C4-2B (cell line): ENCODE measurements around the gene RBM18.

ENCODE experiments used
- H3K27ac ChIP-seq: fragments of 450-650 bp; 2 replicates; pipeline ENCODE4 v1.5.1; 2017
- CTCF ChIP-seq: fragments of 450-650 bp; conservative IDR thresholded peaks from 2 replicates; pipeline ENCODE4 v1.5.1; 2017; ENCODE audit warnings: mild to moderate bottlenecking
- ZFX ChIP-seq: fragments of 450-650 bp; IDR thresholded peaks from 2 replicates; pipeline ENCODE4 v1.6.1; 2017

Gene RBM18

DNA sequence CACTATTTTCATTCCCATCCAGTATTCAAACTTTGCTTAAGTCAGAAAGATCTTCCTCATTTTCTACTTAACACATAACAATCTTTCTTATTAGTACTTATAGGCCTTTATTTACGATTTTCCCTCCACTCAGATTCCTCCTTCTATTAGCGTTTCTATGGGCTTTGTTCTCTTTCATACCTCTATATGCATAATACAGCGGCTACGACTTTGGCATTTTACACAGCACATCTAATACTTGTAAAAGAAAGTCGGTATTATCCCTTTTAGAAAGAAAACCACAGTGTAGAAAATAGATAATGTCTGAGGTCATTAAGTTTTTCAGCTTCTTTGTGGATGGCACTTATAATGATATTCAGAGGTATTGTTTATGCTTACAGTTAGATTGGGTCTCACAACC lies 8.4 kb downstream of the RBM18 start:
- H3K27ac ChIP-seq, result no peak overlapping the region

GRCh38 chr9:122254761-122255160 lies 9.9 kb downstream of the RBM18 start:
- no peak overlapping the region for H3K27ac ChIP-seq
- TF ChIP-seq ZFX, result no peak
- no peak for TF ChIP-seq CTCF

More for the DNA sequence above, 8.4 kb downstream of the RBM18 start:
- TF ChIP-seq CTCF, result no peak
- no peak for TF ChIP-seq ZFX

DNA sequence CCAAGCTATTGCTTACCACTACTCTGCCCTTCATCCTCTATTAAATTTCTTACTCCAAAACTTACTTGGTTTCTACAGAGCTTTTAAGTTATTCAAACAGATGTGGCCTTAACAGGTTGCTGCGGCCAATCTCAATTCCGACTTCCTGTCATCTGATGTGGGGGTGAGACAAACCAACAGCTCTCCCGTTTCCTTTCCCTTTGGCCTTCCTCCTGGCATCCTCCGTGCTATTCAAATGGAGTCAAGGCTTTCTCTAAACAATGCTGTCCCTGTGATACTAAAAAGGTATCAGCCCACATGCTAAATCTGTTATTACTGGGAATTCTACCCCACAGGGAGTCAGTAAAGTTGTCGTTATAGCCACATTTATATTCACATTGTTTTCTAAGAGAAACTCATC lies 11.8 kb downstream of the RBM18 start:
- TF ChIP-seq CTCF (no peak), ZFX (no peak)
- H3K27ac ChIP-seq, result no peak overlapping the region

- TF ChIP-seq CTCF (no peak), ZFX (no peak)
- no peak overlapping the region for H3K27ac ChIP-seq
These were observed 13.3 kb downstream of the RBM18 start for GRCh38 chr9:122251351-122251750.

GRCh38 chr9:122248448-122248865 lies 16.2 kb downstream of the RBM18 start:
- H3K27ac ChIP-seq, result peak overlapping the region; percentile 66; the same call in 1 of the 2 replicates

DNA sequence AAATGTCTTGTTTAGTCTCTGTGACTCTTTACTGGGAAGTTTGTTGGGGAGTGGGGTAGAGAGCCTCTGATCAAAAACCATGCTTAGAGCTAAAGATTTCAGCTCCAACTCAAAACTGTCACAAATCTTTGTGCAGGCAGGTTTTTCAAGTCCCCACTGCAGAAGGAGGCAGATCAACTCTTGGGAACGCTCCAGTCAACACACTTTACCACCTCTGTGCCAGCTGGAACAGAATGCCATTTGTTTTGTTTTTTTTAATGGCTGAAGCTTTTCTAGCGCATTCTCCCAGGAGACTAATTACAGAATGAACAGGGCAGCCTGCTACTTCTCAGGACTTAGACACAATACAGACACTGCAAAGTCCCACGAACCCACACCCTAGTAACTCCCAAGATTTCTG lies 18.0 kb downstream of the RBM18 start:
- H3K27ac ChIP-seq, result peak overlapping the region; percentile 66; the same call in 1 of the 2 replicates
- TF ChIP-seq CTCF (no peak), ZFX (no peak)

More at GRCh38 chr9:122248448-122248865, 16.2 kb downstream of the RBM18 start:
- TF ChIP-seq ZFX (no peak), CTCF (no peak)

DNA sequence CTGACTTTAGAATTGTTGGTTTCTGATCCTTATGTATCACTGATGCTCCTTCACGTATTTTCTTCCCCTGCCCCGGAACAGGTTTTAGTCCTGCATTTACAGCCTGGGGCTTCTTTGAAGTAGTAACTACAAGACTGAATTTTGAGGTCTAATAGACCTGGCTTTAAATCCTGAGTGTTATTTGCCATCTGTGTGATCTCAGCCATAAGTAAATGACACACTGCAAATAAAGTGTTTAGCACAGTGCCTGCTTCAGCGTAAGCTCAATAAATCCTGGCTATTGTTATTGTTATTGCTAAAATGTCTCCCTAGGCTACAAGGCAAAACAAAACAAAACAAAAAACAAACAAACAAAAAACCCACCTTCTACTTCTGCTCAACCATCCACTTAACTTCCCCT lies 20.3 kb downstream of the RBM18 start:
- no peak for TF ChIP-seq CTCF
- TF ChIP-seq ZFX, result no peak
- no peak overlapping the region for H3K27ac ChIP-seq
